Retinal pigment epithelial cell (primary cell): ENCODE measurements around the gene NINJ2.
"Not testable (repeated sequence)": the region's sequence is repeated elsewhere in the genome, so short reads cannot be mapped to it uniquely, and the experiment has no call there.

ENCODE experiments used
- DNase-seq: peaks from one replicate; pipeline ENCODE4 v3.0.0-alpha.2; 2010; ENCODE audit warnings: low read depth
- H3K4me3 ChIP-seq: 2 replicates; pipeline ENCODE4 v1.5.1; 2011; ENCODE audit warnings: mild to moderate bottlenecking, low read length, control low read depth, moderate library complexity
- CTCF ChIP-seq: conservative IDR thresholded peaks from 2 replicates; pipeline ENCODE4 v1.5.1; 2011; ENCODE audit warnings: low read depth, low read length, control low read depth, inconsistent platforms

The NINJ2 gene

GRCh38 chr12:581321-581720 is 81.9 kb downstream of the NINJ2 start:
- no peak overlapping the region for H3K4me3 ChIP-seq
- no peak for DNase-seq
- no peak for TF ChIP-seq CTCF

GRCh38 chr12:580813-581212 is 82.4 kb downstream of the NINJ2 start:
- DNase-seq: no peak
- no peak overlapping the region for H3K4me3 ChIP-seq
- TF ChIP-seq CTCF: no peak

GRCh38 chr12:579420-580110 is 83.7 kb downstream of the NINJ2 start:
- TF ChIP-seq CTCF: no peak
- no peak for DNase-seq
- no peak overlapping the region for H3K4me3 ChIP-seq

GRCh38 chr12:578748-579419 is 84.4 kb downstream of the NINJ2 start:
- TF ChIP-seq CTCF: no peak
- no peak for DNase-seq
- no peak overlapping the region for H3K4me3 ChIP-seq

GRCh38 chr12:577994-578747 is 85.1 kb downstream of the NINJ2 start:
- not testable (repeated sequence) for DNase-seq, H3K4me3 ChIP-seq

GRCh38 chr12:576615-577110 is 86.6 kb downstream of the NINJ2 start:
- DNase-seq: no peak
- H3K4me3 ChIP-seq: no peak overlapping the region
- no peak for TF ChIP-seq CTCF

- TF ChIP-seq CTCF: peak; percentile 85
- H3K4me3 ChIP-seq: no peak overlapping the region
- DNase-seq: no peak
These were observed 87.2 kb downstream of the NINJ2 start for GRCh38 chr12:575948-576614.
